ENCODE results near the gene KRTAP5-6.

KRTAP5-6 gene

DNA sequence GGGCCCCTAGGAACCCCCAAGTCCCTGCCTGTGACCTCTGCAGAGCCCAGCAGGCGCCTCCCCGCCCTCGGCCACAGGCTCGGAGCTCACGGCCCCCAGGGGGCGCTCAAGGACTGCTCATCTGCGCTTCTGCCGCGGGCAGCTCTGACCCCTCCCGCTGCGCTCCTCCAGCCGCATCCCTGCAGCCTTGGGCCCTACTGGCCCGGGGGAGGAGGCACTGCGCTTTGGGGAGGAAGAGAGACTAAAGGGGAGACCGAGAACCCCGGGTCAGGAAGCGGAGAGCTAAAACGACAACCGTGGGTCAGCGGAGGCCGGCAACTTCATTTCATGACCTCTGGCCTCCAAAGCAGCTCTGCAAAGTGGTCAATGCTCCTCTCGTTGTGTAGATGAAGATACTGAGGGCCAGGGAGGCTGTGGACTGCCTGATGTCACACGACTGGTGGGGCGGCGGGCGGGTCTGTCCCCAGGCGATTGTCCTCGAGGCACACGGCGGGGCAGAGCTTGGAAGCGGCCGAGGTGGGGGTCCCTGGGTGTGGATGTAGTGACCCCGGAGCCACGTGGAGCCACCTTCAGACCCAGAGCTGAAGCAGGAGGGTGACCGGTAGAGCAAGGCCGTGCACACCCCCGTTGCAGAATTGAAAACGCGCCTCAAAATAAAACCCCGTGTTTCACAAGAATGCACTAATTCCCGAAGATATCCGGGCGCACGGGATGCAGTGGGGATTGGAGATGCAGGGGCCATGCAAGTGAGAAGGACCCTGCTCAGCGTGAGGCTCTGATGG, 2.7 kb upstream of the KRTAP5-6 start:
- DNase-seq: peak; percentile 85
- in situ Hi-C loops (cut with MboI; ENCODE audit: low pct_unique_long_range_greater_than_20kb, low sequenced_read_pairs): no loop called here

DNA sequence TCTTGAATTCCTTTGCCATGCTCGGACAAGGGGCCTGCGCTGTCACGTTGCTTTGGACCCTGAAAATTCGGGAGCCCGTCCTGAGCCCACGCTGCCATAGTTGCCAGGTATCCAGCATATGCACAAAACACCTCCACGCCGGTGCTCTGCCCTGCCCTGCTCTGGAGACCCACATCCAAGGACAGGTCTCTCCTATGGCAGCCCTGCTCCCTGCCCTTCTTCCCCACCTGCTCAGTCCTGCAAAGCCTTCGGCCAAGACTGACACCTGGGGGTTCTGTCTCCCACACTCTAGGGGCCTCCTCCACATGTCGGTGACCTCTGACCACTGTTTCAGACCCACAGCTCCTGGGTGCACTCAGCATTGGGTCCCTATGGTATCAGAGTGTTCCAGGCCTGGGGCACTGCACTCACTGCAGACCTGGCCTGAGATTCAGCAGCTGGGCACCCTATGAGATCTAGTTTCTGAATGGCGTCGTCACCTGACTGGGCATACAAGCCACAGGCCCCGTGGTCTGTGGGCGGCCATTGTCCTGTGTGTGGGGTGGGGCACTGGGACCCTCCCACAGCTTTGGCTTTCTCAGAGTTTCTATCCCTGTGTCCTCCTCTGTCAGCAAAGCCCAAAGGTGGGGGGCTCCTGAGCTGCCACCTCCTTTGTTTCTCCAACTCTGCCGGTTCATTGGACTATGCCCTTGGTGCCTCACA, 2.0 kb upstream of the KRTAP5-6 start:
- in situ Hi-C loops (cut with MboI; ENCODE audit: low pct_unique_long_range_greater_than_20kb, low sequenced_read_pairs): no loop called here
- no peak for DNase-seq

DNA sequence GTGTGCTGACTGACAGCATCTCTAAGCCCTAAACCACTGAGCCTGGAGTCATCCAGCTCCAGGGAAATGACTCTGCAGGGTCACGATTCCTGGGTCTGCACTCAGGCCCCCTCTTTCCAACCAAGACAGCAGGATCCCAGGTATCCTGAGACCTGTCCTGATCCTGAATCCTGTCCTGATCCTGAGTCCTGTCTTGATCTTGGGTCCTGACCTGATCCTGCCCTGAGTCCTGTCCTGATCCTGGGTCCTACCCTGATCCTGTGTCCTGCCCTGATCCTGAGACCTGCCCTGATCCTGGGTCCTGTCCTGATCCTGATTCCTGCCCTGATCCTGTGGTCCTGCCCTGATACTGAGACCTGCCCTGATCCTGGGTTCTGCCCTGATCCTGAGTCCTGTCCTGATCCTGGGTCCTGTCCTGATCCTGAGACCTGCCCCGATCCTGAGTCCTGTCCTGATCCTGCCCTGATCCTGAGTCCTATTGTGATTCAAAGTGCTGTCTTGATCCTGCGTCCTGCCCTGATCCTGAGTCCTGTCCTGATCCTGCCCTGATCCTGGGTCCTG, 1.4 kb upstream of the KRTAP5-6 start:
- in situ Hi-C loops (cut with MboI; ENCODE audit: low pct_unique_long_range_greater_than_20kb, low sequenced_read_pairs): no loop called here
- DNase-seq: no peak

DNA sequence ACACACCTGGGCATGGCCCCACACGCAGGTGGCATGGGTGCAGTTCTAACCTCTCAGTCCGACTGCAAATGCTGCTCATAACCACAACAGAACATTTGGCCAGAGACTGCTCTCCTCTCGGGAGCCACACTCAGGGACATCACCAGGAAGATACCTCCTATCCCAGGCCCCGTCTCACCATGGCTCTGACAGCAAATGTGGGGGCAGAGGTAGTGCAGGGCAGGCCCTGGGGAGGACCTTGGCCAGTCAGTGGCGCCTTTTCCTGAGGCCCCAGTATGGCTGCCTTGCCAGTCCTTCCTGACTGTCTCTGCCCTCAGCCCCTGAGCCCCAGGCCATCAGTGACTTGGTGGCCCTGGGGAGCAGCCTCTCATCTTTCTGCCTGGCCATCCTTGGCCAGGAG, 2.8 kb downstream of the KRTAP5-6 start:
- no peak for DNase-seq
- in situ Hi-C loops (cut with MboI; ENCODE audit: low pct_unique_long_range_greater_than_20kb, low sequenced_read_pairs): no loop called here

DNA sequence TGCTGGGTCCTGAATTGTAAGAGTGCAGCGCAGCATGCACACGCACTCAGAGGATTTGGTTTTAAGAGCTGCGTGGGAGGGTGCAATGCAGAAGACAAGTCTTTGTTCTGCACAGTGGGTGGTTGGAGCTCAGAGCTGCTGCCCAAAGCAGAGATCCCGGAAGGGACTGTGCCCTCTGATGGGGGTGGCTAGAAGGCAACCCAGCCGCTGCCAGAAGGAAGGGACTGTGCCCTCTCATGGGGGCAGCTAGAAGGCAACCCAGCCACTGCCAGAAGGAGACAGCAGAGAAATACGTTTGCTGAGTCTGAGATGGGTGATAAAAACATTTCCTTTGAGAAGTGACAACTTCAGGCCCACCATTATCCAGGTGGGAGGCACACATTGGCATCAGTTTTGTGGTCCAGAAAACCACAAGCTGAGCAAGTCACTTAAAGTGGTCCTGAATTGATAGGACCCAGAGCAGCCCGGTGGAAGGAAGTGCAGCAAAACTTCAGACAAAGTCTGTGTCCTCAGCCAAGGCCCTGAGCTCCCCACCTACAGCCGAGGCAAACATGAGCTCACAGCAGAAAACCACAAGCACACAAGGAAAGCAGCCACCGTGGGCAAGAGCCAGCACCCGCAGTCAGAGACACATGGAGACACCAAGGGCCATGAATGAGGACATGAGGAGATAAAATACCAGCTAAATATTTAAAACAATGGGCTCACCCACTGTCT, 4.3 kb downstream of the KRTAP5-6 start:
- peak; percentile 20 for DNase-seq
- in situ Hi-C loops (cut with MboI; ENCODE audit: low pct_unique_long_range_greater_than_20kb, low sequenced_read_pairs): no loop called here

DNA sequence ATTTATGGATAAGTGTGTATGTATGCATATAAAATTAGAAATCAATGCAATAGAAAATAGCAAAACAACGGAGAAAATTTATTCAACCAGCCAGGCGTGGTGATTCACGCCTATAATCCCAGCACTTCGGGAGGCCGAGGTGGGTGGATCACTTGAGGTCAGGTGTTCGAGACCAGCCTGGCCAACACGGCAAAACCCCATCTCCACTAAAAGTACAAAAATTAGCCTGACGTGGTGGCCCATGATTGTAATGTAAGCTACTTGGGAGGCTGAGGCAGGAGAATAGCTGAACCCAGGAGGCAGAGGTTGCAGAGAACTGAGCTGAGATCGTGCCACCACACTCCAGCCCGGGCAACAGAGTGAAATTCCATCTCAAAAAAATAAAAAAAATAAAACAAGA, 5.5 kb downstream of the KRTAP5-6 start:
- DNase-seq: no peak
- in situ Hi-C loops (cut with MboI; ENCODE audit: low pct_unique_long_range_greater_than_20kb, low sequenced_read_pairs): no loop called here

DNA sequence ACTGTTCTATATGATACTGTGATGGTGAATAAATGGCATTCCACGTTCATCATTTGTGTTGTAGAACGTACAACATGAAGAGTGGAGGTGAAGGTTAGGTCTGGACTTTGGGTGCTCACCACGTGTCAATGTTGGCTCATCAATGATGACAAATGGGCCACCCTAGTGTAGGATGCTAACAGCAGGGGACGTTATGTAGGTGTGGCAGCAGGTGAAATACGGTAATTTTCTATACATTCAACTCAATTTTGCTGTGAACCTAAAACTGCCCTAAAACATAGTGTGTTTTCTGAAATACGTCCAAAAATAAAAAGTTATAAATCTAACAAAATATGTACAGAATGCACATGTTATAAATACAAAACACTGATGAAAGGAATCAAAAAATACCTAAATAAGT, 6.2 kb downstream of the KRTAP5-6 start:
- no peak for DNase-seq
- in situ Hi-C loops (cut with MboI; ENCODE audit: low pct_unique_long_range_greater_than_20kb, low sequenced_read_pairs): no loop called here

DNA sequence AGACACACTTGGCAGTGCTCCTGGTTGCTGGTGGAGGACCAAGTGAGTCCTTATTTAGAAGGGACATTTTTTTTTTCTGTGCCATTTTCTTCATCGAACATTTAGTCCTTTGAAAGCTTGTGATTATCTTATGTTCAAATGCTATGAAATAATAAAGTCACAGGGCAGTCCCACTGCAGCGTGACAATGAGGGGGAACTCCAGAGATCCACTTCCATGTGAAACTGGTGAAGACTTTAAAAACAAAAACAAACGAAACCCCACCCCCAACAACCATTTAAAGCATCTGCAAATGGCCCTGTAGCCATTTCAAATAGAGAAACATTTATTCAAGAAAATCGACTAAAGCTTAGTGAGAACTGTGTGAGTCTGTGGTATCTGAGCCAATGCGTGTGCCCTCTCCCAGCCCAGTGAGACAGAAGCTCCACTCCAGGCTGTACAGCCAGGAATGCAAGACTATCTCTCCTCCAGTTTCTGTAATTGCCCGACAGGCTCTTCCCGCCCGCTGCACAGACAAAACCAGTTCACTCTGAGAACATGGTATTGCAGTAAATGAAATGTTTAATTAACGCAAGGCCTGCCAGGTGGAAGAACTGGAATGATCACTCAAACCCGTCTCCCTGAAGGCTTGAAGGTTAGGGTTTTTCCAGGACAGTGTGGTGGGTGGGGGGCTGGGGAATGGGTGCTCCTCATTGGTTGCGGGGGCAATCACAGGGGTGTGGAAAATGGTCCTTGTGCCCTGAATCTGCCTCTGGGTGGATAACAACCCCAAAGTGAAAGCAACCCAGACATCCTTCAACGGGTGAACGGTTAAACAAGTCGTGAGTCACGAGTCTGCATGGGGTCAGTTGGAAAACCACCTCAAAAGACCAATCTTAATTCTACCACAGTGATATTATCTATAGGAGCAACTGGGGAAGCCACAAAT, 8.4 kb downstream of the KRTAP5-6 start:
- in situ Hi-C loops (cut with MboI; ENCODE audit: low pct_unique_long_range_greater_than_20kb, low sequenced_read_pairs): no loop called here
- no peak for DNase-seq

DNA sequence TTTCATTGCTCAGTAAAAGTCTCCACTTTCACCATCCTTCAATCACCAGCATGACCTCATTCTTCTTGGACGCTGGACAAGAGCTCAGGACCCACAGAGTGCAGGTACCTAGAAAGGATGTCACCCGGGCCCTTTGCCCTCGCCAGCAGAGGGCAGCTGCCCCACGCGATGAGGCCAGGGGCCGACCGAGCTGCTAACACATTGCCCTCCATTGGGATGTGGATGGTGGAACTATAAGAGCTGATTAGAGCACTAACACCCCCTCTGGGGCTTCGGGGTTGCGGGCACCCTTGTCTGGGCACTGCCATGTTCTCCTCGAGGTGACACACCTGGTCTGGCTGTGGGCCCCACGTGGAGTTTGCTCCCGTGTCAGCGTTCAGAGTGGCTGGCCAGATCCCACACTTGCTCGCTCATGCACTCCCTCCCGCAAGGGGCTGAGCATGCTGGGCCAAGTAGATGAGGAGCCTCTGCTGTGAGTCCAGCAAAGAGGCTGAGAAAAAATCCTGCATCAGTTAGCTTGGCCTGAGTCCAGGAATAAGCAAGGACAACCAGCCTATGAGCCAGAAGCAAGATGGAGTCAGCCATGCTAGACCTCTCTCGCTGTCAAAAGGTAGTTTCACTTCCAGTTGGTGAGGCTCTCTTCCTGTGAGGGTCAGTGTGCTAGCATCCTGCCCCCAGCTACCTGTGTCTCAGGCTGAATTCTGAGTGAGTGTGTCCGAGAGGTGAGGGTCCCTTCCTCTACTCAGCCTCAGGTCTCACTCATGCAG, 9.8 kb downstream of the KRTAP5-6 start:
- DNase-seq: peak; percentile 63
- in situ Hi-C loops (cut with MboI; ENCODE audit: low pct_unique_long_range_greater_than_20kb, low sequenced_read_pairs): no loop called here

DNA sequence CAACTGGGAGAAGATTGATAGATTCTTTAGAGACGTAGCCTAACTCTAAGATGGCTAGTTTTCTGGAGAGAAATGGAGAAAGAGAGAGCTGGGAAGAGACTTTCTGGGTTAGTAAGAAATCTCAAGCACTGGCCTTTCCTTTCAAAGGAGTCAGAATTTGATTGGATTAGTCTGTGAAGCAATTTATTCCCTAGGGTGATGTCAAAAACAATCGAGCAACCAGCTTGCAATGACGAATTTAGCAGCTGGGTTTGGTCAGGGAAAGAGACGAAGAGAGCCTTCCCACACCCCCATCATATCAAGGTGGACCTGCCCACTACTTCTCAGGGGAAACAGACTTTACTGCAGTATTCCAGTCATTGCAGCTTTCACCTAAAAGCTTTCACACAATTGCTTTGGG, 10.8 kb downstream of the KRTAP5-6 start:
- no peak for DNase-seq
- in situ Hi-C loops (cut with MboI; ENCODE audit: low pct_unique_long_range_greater_than_20kb, low sequenced_read_pairs): no loop called here

DNA sequence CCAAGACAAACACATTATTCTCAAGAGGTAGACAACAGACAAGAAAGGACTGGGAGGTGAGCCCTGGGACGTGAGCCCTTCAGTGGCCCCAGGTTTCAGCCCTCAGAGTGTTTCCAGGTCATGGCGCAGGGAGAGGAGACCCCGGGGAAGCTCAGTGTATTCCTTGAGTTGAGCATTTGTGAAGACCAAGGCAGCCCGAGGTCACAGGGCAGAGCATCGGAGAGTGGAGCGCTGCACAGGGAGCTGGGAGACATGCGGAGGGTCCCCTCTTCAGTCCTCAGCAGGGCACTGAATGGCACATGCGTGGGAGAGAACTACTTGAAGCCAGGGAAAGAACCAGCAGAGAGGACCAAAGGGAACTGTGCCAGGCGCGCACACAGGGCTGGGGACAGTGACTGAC, 11.7 kb downstream of the KRTAP5-6 start:
- DNase-seq: no peak
- in situ Hi-C loops (cut with MboI; ENCODE audit: low pct_unique_long_range_greater_than_20kb, low sequenced_read_pairs): no loop called here

DNA sequence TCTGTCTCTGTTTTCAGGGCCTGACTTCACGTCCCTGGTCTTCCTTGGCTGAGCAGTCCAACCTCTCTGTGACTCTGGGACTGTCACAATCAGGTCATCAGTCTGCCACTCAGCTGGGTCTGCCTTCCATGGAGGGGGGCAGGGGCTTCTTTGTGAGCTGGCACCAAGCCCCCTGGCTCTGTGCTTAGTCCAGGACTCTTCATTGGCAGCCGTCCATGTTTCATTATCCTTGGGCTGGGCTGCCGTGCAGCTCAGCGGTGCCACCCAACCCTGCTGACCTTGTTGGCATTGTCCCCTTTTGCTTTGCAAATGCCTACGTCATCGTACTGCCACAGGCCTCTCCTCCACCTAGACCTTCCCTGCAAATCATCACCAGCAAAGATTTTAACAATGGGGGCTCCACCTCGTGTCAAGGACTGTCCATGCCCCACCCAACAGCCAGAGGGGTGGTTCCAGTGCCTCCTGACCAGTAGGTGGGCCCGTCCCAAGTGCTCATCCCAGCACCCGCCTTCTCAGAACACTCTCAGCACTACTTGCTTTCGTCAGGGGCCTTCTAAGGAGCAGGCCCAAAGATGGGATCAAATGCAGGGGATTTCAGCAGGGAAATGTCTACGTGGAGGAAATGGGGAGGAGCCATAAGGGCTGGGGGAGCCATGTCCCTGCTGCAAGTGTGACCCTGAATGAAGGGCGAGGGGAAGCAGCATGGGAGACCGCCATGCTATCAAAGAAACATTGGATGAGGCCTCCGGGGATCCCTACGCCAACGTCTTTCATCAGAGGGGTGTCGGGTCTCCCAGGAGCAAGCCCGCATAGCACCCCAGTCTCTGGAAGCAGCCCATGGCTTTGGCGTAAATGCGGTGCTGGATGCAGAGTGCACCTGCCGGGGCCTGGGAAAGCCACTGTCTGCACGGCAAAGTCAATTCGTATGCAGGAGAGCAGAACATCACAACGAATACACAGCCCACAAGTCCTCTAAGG, 18.2 kb downstream of the KRTAP5-6 start:
- in situ Hi-C loops (cut with MboI; ENCODE audit: low pct_unique_long_range_greater_than_20kb, low sequenced_read_pairs): loop anchor here (10.0 kb wide), 1 partner anchor 110 kb away; no protein-coding TSS in a partner anchor
- DNase-seq: no peak

DNA sequence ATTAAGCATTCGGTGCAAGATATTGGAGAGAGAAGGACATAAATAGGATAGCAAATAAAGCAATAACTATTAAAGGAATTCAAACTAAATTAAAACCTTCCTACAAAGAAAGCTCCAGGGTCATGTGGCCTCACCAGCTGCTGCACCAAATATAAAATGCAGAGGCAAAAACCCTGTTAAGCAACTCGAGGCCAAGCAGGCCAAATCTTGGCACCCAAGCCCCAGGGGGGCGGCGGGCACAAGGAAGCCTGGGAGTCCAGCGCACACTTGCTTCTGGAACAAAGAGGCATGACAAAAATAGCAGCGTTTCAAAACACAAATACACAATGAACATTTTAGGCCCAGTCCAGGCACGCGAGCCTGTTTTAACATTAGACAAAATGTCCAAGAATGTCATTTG, 20.8 kb downstream of the KRTAP5-6 start:
- in situ Hi-C loops (cut with MboI; ENCODE audit: low pct_unique_long_range_greater_than_20kb, low sequenced_read_pairs): loop anchor here (10.0 kb wide), 1 partner anchor 107 kb away; no protein-coding TSS in a partner anchor
- DNase-seq: no peak

DNA sequence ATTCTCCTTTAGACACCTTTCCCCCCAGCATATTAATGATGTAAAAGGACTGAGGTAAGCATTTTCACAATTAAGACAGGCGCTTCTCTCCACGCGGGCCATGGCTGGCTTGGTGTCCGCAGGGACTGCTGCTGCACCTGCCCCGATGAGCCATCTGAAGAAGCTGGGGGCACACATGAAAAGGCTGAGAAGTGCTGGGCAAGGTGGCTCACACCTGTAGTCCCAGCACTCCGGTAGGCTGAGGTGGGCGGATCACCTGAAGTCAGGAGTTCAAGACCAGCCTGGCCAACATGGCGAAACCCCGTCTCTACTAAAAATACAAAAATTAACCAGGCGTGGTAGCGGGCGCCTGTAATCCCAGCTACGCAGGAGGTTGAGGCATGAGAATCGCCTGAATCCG, 21.3 kb downstream of the KRTAP5-6 start:
- DNase-seq: no peak
- in situ Hi-C loops (cut with MboI; ENCODE audit: low pct_unique_long_range_greater_than_20kb, low sequenced_read_pairs): loop anchor here (10.0 kb wide), 1 partner anchor 106 kb away; no protein-coding TSS in a partner anchor

DNA sequence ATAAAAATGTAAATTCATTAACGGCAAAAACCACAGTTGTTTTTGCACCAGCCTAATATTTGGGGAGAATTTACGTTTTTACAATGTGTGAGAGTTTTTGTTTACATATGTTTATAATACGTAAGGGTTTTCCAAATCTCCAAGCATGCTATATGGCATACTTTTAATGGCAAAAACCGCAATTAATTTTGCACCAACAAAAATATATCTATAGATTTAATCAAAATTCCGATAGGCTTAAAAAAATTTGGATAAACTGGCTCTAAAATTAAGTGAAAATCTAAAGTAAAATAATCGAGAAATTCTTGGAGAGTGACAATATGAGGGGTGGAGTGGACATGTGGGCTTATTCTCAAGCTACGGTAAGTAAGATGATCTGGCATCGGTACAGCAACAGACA, 22.8 kb downstream of the KRTAP5-6 start:
- DNase-seq: no peak
- in situ Hi-C loops (cut with MboI; ENCODE audit: low pct_unique_long_range_greater_than_20kb, low sequenced_read_pairs): loop anchor here (10.0 kb wide), 1 partner anchor 105 kb away; no protein-coding TSS in a partner anchor

DNA sequence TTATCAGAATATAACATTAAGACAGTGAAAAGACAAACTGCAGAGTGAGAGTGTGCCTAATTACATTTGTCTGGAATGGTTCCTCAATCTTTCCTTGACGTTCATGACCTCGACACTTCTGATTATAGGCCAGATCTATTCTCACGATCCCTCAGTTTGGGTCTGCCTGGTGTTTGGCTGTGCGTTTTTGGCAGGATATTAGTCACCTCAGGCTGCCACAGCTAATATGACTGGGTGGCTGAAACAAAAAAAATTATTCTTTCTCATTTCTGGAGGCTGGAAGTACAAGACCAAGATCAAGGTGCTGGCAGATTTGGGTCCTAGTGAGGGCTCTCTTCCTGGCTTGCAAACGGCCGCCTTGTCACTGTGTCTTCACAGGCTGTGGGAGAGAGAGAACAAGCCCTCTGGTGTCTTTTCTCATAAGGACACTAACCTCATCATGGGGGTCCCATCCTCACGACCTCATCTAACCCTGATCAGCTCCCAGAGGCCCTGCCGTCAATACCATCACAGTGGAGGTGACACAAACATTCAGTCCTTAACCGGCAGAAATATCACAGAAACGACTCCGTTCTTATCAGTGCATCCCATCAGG, 30.2 kb downstream of the KRTAP5-6 start:
- in situ Hi-C loops (cut with MboI; ENCODE audit: low pct_unique_long_range_greater_than_20kb, low sequenced_read_pairs): no loop called here
- no peak for DNase-seq

DNA sequence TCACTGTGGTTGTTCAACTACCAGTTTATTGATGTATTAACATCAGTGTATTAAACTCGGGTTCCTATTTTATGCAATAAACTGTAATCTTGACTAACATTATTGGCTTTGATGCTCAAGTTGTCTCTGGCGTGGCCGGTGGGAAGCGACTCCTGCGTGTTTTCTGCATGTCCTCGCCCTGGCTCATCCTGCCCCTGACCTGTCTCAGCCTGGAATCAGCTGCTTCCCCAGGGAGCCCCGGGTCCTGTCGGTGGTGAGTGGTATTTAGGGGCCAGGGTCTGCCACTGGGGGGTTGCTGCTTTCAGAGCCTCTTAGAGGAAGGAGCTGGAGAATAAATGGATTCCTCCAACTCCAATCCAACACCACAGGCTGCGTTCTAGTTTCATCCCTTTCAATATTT, 30.9 kb downstream of the KRTAP5-6 start:
- in situ Hi-C loops (cut with MboI; ENCODE audit: low pct_unique_long_range_greater_than_20kb, low sequenced_read_pairs): no loop called here
- DNase-seq: no peak

Measured in KBM-7 (cell line).